DND-41 (cell line): ENCODE measurements around the gene COL8A2.

ENCODE experiments used
- CTCF ChIP-seq: IDR thresholded peaks from 2 replicates; pipeline ENCODE4 v1.5.1; 2012; ENCODE audit warnings: borderline replicate concordance, low read length, moderate library complexity, mild to moderate bottlenecking; ENCODE audit not compliant: poor library complexity, severe bottlenecking; ENCODE audit errors: extremely low read depth
- EZH2 ChIP-seq: IDR thresholded peaks from 3 replicates; pipeline ENCODE4 v1.6.1; 2012; ENCODE audit warnings: borderline replicate concordance, low read depth, mild to moderate bottlenecking, moderate library complexity, low read length, inconsistent platforms; ENCODE audit not compliant: severe bottlenecking

GRCh38 chr1:36139521-36139920 is 14.5 kb upstream of the COL8A2 start:
- TF ChIP-seq CTCF, result no peak
- TF ChIP-seq EZH2, result no peak
